ENCODE results near the gene E4F1.

E4F1 gene

DNA sequence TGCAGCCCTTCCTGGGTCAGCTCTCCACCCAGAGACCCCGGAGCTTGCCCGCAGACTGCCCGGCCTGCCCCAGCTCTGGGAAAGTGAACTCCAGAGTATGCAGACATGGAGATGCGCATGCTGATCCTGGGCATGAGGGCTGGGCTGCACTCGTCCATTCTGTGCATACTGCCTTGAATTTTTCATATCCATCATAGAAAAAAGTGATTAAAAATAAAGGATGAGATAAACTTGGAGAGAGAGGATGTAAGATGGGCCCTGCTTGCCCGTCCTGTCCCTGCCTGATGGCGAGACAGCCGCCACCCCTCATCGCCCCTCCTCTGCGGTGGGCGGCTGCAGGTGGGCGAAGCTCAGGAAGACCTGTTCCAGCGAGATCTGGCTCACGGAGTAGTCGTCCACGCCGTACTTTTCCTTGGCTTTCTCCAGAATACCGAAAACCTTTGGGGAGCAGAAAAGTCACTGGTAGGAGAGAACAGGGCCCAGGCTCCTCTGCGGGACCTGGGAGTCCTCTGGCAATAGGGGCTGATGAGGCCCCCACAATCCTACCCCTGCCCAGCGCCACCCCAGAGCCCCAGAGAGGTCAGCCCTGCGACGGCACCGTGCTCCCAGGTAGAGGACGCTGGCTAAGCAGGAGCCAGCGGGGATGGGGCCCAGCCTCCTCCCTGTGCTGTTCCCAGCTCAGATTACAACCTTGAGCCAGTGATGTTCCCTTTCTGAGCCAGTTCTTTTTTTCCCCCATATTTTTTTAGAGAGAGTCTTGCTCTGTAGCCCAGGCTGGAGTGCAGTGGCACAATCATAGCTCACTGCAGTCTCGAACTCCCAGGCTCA, 53.2 kb downstream of the E4F1 start:
- TF ChIP-seq, protein P1, sequence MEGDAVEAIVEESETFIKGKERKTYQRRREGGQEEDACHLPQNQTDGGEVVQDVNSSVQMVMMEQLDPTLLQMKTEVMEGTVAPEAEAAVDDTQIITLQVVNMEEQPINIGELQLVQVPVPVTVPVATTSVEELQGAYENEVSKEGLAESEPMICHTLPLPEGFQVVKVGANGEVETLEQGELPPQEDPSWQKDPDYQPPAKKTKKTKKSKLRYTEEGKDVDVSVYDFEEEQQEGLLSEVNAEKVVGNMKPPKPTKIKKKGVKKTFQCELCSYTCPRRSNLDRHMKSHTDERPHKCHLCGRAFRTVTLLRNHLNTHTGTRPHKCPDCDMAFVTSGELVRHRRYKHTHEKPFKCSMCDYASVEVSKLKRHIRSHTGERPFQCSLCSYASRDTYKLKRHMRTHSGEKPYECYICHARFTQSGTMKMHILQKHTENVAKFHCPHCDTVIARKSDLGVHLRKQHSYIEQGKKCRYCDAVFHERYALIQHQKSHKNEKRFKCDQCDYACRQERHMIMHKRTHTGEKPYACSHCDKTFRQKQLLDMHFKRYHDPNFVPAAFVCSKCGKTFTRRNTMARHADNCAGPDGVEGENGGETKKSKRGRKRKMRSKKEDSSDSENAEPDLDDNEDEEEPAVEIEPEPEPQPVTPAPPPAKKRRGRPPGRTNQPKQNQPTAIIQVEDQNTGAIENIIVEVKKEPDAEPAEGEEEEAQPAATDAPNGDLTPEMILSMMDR (conservative IDR thresholded peaks at IDR 0.05) = no peak

DNA sequence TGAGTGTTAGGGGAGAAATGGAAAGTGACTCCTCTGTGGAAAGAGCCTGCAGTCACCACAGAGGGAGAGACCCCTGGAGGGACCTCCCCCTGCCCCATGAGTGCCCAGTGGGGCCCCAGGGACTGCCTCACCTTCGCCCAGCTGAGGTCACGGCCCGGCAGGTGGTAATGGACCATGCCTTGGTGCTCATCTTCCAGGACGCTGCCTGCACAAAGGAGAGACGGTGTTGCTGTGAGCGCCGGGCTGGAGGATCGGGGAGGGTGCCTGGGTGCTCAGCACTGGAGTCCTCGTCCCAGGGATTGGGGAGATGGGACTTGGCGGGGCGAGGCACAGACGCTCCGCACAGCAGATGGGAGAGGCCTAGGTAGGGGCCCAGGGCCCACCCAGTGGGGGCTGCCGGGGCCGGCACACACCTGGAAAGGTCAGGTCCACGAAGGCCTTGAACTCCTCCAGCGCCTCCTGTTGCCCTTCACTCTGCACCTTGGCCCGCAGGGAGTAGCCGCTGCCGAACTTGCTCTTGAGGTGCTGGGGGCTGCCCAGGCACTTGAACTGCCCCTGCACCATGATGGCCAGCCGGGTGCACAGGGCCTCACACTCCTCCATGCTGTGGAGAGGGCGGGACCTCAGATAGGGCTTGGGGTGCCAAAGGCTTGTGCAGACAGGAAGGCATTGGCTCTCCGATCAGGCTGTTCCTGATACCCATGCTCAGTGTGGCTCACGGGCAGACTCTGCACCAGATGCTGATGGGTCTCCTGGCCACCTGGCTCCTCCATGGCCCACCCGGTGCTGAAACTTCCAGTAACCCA, 54.3 kb downstream of the E4F1 start:
- no peak overlapping the region for H3K27ac ChIP-seq
- TF ChIP-seq, protein P1 (conservative IDR thresholded peaks at IDR 0.05) = no peak

More for the DNA sequence above, 53.2 kb downstream of the E4F1 start:
- no peak overlapping the region for H3K27ac ChIP-seq

DNA sequence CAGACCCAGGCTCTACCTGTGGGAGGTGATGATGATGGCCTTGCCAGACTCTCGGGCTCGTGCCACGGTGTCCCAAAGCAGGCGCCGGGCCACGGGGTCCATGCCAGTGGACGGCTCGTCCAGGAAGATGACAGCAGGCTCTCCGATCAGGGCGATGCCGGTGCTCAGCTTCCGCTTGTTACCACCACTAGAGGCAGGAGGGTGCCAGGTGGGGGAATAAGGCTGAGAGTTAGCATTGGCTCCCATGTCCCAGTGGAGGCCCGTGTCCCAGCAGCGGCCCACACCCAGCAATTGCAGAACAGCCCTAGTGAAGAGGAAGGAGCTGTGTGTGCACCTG, 54.8 kb downstream of the E4F1 start:
- TF ChIP-seq, protein P1 (conservative IDR thresholded peaks at IDR 0.05) = no peak
- H3K27ac ChIP-seq = no peak overlapping the region

DNA sequence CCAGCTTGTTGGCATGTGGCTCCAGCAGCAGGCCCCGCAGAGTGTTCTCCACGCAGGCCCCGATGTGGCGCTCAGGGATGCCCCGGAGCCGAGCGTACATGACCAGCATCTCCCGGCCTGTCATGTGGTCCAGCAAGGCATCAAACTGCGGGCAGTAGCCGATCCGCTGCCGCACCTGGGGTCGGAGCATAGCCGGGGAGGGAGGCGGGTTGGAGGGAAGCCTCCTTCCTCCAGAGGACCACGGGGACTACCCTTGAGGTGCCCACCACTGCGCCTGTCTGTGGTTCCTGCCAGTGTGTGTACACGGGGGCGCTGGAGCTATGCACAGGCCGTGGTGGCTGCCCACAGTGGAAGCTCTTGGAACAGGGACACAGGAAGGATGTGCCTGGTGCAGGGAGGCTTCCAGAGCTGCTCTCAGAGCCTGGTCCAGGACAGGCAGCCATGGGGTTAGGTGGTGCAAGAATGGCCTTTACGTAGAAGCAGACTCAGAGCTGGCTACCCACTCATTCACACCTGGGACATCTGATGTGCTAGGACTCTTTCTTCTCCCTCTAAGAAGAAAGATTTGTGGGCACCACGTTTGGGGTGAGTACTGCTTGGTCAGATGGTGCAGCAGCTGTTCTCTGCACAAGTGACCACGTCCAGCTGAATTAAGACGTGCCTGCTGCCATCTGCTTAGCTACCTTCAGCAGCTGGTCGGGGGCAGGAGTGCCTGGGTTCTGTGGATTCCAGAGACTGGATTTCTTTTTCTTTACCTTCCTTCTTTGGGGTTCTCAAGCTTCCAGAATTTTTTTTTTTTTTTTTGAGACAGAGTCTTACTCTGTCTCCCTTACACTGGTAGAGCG, 55.8 kb downstream of the E4F1 start:
- TF ChIP-seq, protein P1 (conservative IDR thresholded peaks at IDR 0.05) = no peak
- H3K27ac ChIP-seq = no peak overlapping the region

DNA sequence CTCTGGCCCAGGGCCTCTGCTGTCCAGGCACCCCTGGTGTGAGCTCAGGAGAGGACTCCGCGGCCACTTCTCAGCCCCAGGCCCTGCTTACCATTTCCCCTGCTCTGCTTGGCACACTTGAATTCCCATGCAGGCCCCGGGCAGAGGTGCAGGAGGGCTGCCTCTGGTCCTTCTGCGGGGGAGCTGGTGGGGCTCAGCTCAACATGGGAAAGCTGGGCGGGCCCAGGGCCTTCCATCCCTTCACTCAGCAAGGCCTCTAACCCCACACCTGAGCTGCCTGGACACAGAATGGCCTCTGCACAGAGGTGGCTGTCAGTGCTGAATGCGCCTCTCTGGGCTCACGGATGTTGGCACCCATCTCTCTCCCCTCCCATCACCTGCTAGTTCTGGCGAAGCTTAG, 57.1 kb downstream of the E4F1 start:
- TF ChIP-seq, protein P1 (conservative IDR thresholded peaks at IDR 0.05) = no peak
- H3K27ac ChIP-seq = no peak overlapping the region

DNA sequence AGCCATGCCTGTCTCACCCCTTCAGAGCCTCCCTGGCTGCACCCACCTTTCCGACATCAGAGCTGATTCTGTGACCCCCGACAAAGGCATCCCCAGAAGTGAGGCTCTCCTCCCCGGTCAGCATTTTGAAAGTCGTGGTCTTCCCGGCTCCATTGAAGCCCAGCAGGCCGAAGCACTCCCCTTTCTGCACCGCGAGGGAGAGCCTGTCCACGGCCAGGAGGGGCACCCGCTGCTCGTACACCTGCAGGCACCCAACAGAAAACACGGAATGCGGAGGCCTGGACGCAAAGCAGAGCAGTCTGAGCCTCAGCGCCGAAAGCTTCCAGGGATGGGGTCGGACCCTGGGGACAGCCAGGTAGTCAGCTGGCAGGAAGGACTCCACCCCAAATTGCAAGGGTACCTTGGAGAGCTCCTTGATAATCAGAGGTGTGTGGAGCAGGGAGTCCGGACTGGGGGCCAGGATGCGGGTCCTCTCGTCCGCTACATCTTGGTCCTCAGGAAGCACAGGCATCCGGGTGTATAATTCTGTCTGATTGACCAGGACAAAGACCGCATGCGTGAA, 57.7 kb downstream of the E4F1 start:
- TF ChIP-seq, protein P1 (conservative IDR thresholded peaks at IDR 0.05) = no peak

More for the DNA sequence above, 57.7 kb downstream of the E4F1 start:
- H3K27ac ChIP-seq = no peak overlapping the region
